GM12878 (cell line): ENCODE results near the gene MRGPRX1. TPM values are rescaled to one million over a fixed set of nuclear protein-coding genes. Genes with fewer than 3 reads are reported as not detected.

ENCODE experiments used
- ATAC-seq: fragments of 200-7000 bp; cut with Tn5 transposase; 3 replicates; pipeline ENCODE4 v1.9.1; 2020; ENCODE audit warnings: mild to moderate bottlenecking, moderate library complexity
- BruUV-seq: library from RNA; stranded (reverse); fragments of 400-500 nt; replicated peaks from 2 replicates; lab custom pipeline; 2021; lab: Mats Ljungman, UMichigan
- CTCF ChIA-PET: fragments of 300-600 bp; sonication (Branson Sonifier 250); formaldehyde crosslinking; extraction: SDS; loops from one replicate; lab custom pipeline; 2021; ENCODE audit warnings: inconsistent platforms; lab: Yijun Ruan, JAX
- POLR2A ChIA-PET: fragments of 350-600 bp; formaldehyde crosslinking; extraction: SDS; loops from one replicate; lab custom pipeline; 2021; ENCODE audit warnings: inconsistent platforms; lab: Charles Lee
- RAD21 ChIA-PET: fragments of 300-600 bp; sonication (Branson Sonifier 250); formaldehyde crosslinking; loops from one replicate; lab custom pipeline; 2023; ENCODE audit warnings: antibody characterized with exemption; ENCODE audit not compliant: unreplicated experiment; lab: Charles Lee
- SMC1A ChIA-PET: fragments of 300-600 bp; sonication (Branson Sonifier 250); formaldehyde crosslinking; loops from one replicate; lab custom pipeline; 2023; ENCODE audit not compliant: unreplicated experiment, uncharacterized antibody; lab: Charles Lee
- DNase-seq: peaks from one replicate; pipeline ENCODE4 v3.0.0-alpha.2; 2011; ENCODE audit warnings: low read depth, low spot score
- FAIRE-seq: peaks from 3 replicates; lab custom pipeline; 2011; peaks lifted over from hg19 to GRCh38; lab: Jason Lieb, UNC
- H2AFZ ChIP-seq: 2 replicates; pipeline ENCODE4 v1.6.0; 2011; ENCODE audit warnings: low read depth, low read length, control low read depth; ENCODE audit not compliant: control insufficient read depth
- H3K27ac ChIP-seq: 2 replicates; pipeline ENCODE4 v1.5.1; 2011; ENCODE audit warnings: control low read depth; ENCODE audit not compliant: control insufficient read depth, insufficient read depth
- H3K27me3 ChIP-seq, 2 experiments: replicated peaks in 1 of 2; 2 replicates each; pipeline versions ENCODE4 v1.6.0 to v1.6.1; 2011; ENCODE audit warnings: low read length in 1 of 2; ENCODE audit not compliant: control insufficient read depth in 2 of 2, insufficient read depth in 2 of 2
- H3K36me3 ChIP-seq, 2 experiments: 2 replicates each; pipeline ENCODE4 v1.5.1; 2011; ENCODE audit warnings: low read length in 1 of 2; ENCODE audit not compliant: control insufficient read depth in 2 of 2, insufficient read depth in 2 of 2
- H3K4me1 ChIP-seq: 2 replicates; pipeline ENCODE4 v1.6.1; 2011; ENCODE audit warnings: mild to moderate bottlenecking, low read length, moderate library complexity, mixed read lengths; ENCODE audit not compliant: control insufficient read depth, insufficient read depth
- H3K4me2 ChIP-seq: 2 replicates; pipeline ENCODE4 v1.6.0; 2011; ENCODE audit warnings: control low read depth; ENCODE audit not compliant: control insufficient read depth, insufficient read depth
- H3K4me3 ChIP-seq: fragments of 200-600 bp; sonication (generic); 2 replicates; pipeline ENCODE4 v1.5.1; 2016
- H3K79me2 ChIP-seq: 2 replicates; pipeline ENCODE4 v1.6.0; 2011; ENCODE audit warnings: low read length; ENCODE audit not compliant: control insufficient read depth, insufficient read depth
- H3K9ac ChIP-seq: 2 replicates; pipeline ENCODE4 v1.8.0; 2011; ENCODE audit warnings: low read length, control low read depth, mixed read lengths; ENCODE audit not compliant: control insufficient read depth, insufficient read depth
- H3K9me3 ChIP-seq: replicated peaks from 3 replicates; pipeline ENCODE4 v1.5.1; 2011; ENCODE audit warnings: mild to moderate bottlenecking, low read length; ENCODE audit not compliant: control insufficient read depth, insufficient read depth
- H4K20me1 ChIP-seq: 2 replicates; pipeline ENCODE4 v1.6.0; 2011; ENCODE audit not compliant: control insufficient read depth, insufficient read depth
- ELK1 ChIP-seq: IDR thresholded peaks from 2 replicates; pipeline ENCODE4 v1.6.1; 2012; ENCODE audit warnings: low read depth, low read length, improper control_type of control experiment
- EP300 ChIP-seq, 2 experiments: fragments of 150-350 bp in 1 of 2; IDR thresholded peaks; 2 replicates each; pipeline ENCODE4 v1.6.1; 2011 to 2012; ENCODE audit warnings: low read depth in 2 of 2, low read length in 2 of 2, borderline replicate concordance in 1 of 2, improper control_type of control experiment in 1 of 2, inconsistent platforms in 1 of 2; ENCODE audit not compliant: control insufficient read depth in 1 of 2
- ESRRA ChIP-seq: IDR thresholded peaks from 2 replicates; pipeline ENCODE4 v1.6.1; 2012; ENCODE audit warnings: mild to moderate bottlenecking, low read length, improper control_type of control experiment
- IRF4 ChIP-seq: IDR thresholded peaks from 2 replicates; pipeline ENCODE4 v1.6.1; 2011; ENCODE audit warnings: low read depth, low read length
- NR2F1 ChIP-seq: fragments of 450-650 bp; conservative IDR thresholded peaks from 2 replicates; pipeline ENCODE4 v1.6.1; 2017; ENCODE audit warnings: mild to moderate bottlenecking
- RBBP5 ChIP-seq: fragments of 200-600 bp; sonication (generic); conservative IDR thresholded peaks from 2 replicates; pipeline ENCODE4 v1.6.1; 2016
- RFX5 ChIP-seq: IDR thresholded peaks from 2 replicates; pipeline ENCODE4 v1.6.1; 2011; ENCODE audit warnings: low read depth, low read length, improper control_type of control experiment
- SMARCA5 ChIP-seq: fragments of 450-650 bp; IDR thresholded peaks from 2 replicates; pipeline ENCODE4 v1.6.1; 2017; ENCODE audit warnings: mild to moderate bottlenecking
- SUPT20H ChIP-seq: IDR thresholded peaks from 2 replicates; pipeline ENCODE4 v1.6.1; 2011; ENCODE audit warnings: low read depth, mild to moderate bottlenecking, low read length, moderate library complexity, borderline replicate concordance; ENCODE audit not compliant: control insufficient read depth
- USF1 ChIP-seq: IDR thresholded peaks from 2 replicates; pipeline ENCODE4 v1.6.1; 2011; ENCODE audit warnings: borderline replicate concordance, low read depth, mild to moderate bottlenecking, moderate library complexity, mixed read lengths, low read length; ENCODE audit not compliant: insufficient read depth; ENCODE audit errors: extremely low read length
- ZNF687 ChIP-seq: fragments of 450-650 bp; IDR thresholded peaks from 2 replicates; pipeline ENCODE4 v1.6.1; 2017; ENCODE audit warnings: mild to moderate bottlenecking, moderate library complexity
- WGBS: methylation state at CpG from one replicate; pipeline ENCODE4 v1.1.6; 2016; ENCODE audit warnings: low lambda C conversion rate; ENCODE audit not compliant: insufficient replicate concordance, insufficient coverage; ENCODE audit errors: missing lambda C conversion rate; 5-methylcytosine and 5-hydroxymethylcytosine counted together
- in situ Hi-C: fragments of 300-500 bp; cut with MboI; formaldehyde crosslinking; loops from 9 replicates; pipeline ENCODE4 v1.14.3; 2018; ENCODE audit warnings: mixed read lengths
- intact Hi-C: fragments of 100-400 bp; cut with micrococcal nuclease; formaldehyde crosslinking; loops from one replicate; pipeline ENCODE4 v1.14.2; 2022; ENCODE audit not compliant: unreplicated experiment
- polyA plus RNA-seq, 11 experiments: library from polyadenylated mRNA; depleted of rRNA in 4 of 11; unstranded in 6 of 11; stranded (reverse) in 5 of 11; fragments of >200 nt; fragmentation: Nextera tagmentation in 4 of 11; fragmentation: Illumina TruSeq in 1 of 11; extraction: Ambion mirVana in 4 of 11; extraction: Trizol in 1 of 11; gene quantifications; 1 replicate in 1 of 11; 2 replicates in 10 of 11; pipeline versions ENCODE4 v1.2.1 to v1.2.3, GENCODE V29; 2011 to 2016; ENCODE audit warnings: inconsistent platforms in 2 of 11, missing spikeins in 2 of 11, low read depth in 1 of 11
- total RNA-seq, 4 experiments: library from RNA; depleted of rRNA in 3 of 4; stranded (reverse); fragments of >200 nt in 3 of 4; fragmentation: Illumina TruSeq in 1 of 4; extraction: Trizol in 1 of 4; gene quantifications; 2 replicates each; pipeline versions ENCODE4 v1.2.1 to v1.2.3, GENCODE V29; 2013 to 2021
- TF ChIP-seq, protein P1 (sequence below): IDR thresholded peaks from 2 replicates; pipeline ENCODE4 v1.6.1; 2012; ENCODE audit warnings: low read length, inconsistent platforms
- TF ChIP-seq, protein P2 (sequence below): fragments of 450-650 bp; IDR thresholded peaks from 2 replicates; pipeline ENCODE4 v1.6.1; 2018; ENCODE audit warnings: mild to moderate bottlenecking, low read depth, moderate library complexity; ENCODE audit not compliant: partially characterized antibody

MRGPRX1 gene
- total and polyA plus RNA-seq, 10 of the 15 experiments (the other 5 are each of a cell fraction or from before 2014, with no cell fraction given): not detected

GRCh38 chr11:18956630-18957029, 17.4 kb upstream of the MRGPRX1 start:
- ChIA-PET CTCF (no interaction called here), RAD21 (no interaction called here), POLR2A (no interaction called here), SMC1A (no interaction called here)
- H3K36me3 ChIP-seq: no peaks in the 10 kb centered on the region
- DNase-seq (no peak), ATAC-seq (no peak), FAIRE-seq (no peak)
- H3K4me3 ChIP-seq: no peak overlapping the region
- H4K20me1 ChIP-seq: no peaks in the 10 kb centered on the region
- H3K4me1 ChIP-seq: no peaks in the 10 kb centered on the region
- H2AFZ ChIP-seq: no peak overlapping the region
- no TSS peak for BruUV-seq
- no peak overlapping the region for H3K27ac ChIP-seq
- in situ Hi-C loops (no loop called here), intact Hi-C loops (no loop called here)
- H3K4me2 ChIP-seq: no peak overlapping the region
- no peaks in the 10 kb centered on the region for H3K27me3 ChIP-seq
- H3K9ac ChIP-seq: no peak overlapping the region
- WGBS: 50% methylated on average over 16 of the region's 16 CpGs
- H3K9me3 ChIP-seq: no peaks in the 10 kb centered on the region
- H3K79me2 ChIP-seq: no peaks in the 10 kb centered on the region
- TF ChIP-seq SMARCA5 (no peak), ZNF687 (no peak), USF1 (no peak), RBBP5 (no peak), SUPT20H (no peak), RFX5 (no peak), ESRRA (no peak), NR2F1 (no peak), ELK1 (no peak), IRF4 (no peak), EP300 (IDR thresholded peaks at IDR 0.05; ENCODE audit: borderline replicate concordance in 1 of 2, control insufficient read depth in 1 of 2, low read depth in 2 of 2, low read length in 2 of 2) (no peak)
- TF ChIP-seq, protein P1, sequence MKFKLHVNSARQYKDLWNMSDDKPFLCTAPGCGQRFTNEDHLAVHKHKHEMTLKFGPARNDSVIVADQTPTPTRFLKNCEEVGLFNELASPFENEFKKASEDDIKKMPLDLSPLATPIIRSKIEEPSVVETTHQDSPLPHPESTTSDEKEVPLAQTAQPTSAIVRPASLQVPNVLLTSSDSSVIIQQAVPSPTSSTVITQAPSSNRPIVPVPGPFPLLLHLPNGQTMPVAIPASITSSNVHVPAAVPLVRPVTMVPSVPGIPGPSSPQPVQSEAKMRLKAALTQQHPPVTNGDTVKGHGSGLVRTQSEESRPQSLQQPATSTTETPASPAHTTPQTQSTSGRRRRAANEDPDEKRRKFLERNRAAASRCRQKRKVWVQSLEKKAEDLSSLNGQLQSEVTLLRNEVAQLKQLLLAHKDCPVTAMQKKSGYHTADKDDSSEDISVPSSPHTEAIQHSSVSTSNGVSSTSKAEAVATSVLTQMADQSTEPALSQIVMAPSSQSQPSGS: no peak
- TF ChIP-seq, protein P2, sequence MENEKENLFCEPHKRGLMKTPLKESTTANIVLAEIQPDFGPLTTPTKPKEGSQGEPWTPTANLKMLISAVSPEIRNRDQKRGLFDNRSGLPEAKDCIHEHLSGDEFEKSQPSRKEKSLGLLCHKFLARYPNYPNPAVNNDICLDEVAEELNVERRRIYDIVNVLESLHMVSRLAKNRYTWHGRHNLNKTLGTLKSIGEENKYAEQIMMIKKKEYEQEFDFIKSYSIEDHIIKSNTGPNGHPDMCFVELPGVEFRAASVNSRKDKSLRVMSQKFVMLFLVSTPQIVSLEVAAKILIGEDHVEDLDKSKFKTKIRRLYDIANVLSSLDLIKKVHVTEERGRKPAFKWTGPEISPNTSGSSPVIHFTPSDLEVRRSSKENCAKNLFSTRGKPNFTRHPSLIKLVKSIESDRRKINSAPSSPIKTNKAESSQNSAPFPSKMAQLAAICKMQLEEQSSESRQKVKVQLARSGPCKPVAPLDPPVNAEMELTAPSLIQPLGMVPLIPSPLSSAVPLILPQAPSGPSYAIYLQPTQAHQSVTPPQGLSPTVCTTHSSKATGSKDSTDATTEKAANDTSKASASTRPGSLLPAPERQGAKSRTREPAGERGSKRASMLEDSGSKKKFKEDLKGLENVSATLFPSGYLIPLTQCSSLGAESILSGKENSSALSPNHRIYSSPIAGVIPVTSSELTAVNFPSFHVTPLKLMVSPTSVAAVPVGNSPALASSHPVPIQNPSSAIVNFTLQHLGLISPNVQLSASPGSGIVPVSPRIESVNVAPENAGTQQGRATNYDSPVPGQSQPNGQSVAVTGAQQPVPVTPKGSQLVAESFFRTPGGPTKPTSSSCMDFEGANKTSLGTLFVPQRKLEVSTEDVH: no peak
